ENCODE results near the gene CEP44. TPM values are rescaled to one million over a fixed set of nuclear protein-coding genes. Genes with fewer than 3 reads are reported as not detected.
"Not testable (repeated sequence)": the region's sequence is repeated elsewhere in the genome, so short reads cannot be mapped to it uniquely, and the experiment has no call there.

CEP44 gene
- total RNA-seq, 1 donor from 2014 or later, result 18.3 TPM

- ATAC-seq (ENCODE audit: low read depth), result no peak
- DNase-seq, result no peak
- intact Hi-C loops (cut with micrococcal nuclease), result no loop called here
- Mint-ChIP-seq H3K4me1 (no peaks in the 10 kb centered on the region), H3K27me3 (peaks cover 4% of the 10 kb centered on the region), H3K9me3 (peaks cover 6% of the 10 kb centered on the region), H3K4me3 (no peak overlapping the region), H3K36me3 (ENCODE audit: low read depth) (peaks cover 3% of the 10 kb centered on the region), H3K27ac (no peak overlapping the region)
- no peak for TF ChIP-seq CTCF (IDR thresholded peaks at IDR 0.05)
- POLR2A ChIA-PET, result interaction anchor here (0.5 kb wide), 1 partner anchor 16 kb away, joined by 3 read pairs; no protein-coding TSS in a partner anchor
- CTCF ChIA-PET, result no interaction called here
Observed at GRCh38 chr4:174352061-174352819, 68.5 kb downstream of the CEP44 start.

DNA sequence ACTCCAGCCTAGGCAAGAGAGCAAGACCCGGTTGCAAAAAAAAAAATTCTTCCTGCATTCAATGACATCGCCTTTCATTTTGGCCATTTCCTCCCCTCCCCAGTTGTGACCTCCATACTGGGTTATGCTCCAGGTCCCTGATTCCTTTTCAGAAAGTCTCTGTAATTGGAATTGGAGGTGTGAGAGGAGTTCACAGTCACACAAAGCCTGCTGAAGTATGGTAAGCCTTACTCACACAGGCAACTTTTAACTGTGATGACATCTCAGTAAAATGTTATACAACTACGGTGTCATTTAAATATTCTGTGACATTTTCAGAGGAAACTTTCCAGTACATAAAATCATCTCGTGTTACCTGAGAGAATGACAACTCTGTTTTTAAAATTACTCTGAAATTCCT is 73.6 kb downstream of the CEP44 start:
- no peak for TF ChIP-seq CTCF (IDR thresholded peaks at IDR 0.05)
- ChIA-PET CTCF (no interaction called here), POLR2A (no interaction called here)
- Mint-ChIP-seq H3K27me3 (peaks cover 4% of the 10 kb centered on the region), H3K27ac (no peak overlapping the region), H3K36me3 (ENCODE audit: low read depth) (no peaks in the 10 kb centered on the region), H3K4me1 (no peaks in the 10 kb centered on the region), H3K4me3 (no peak overlapping the region), H3K9me3 (no peaks in the 10 kb centered on the region)
- intact Hi-C loops (cut with micrococcal nuclease), result no loop called here
- DNase-seq, result no peak
- ATAC-seq (ENCODE audit: low read depth), result no peak

GRCh38 chr4:174358410-174358809 is 74.7 kb downstream of the CEP44 start:
- ChIA-PET CTCF (no interaction called here), POLR2A (no interaction called here)
- intact Hi-C loops (cut with micrococcal nuclease), result no loop called here
- DNase-seq (no peak), ATAC-seq (ENCODE audit: low read depth) (no peak)
- H3K9me3 Mint-ChIP-seq, result no peaks in the 10 kb centered on the region
- no peaks in the 10 kb centered on the region for H3K36me3 Mint-ChIP-seq (ENCODE audit: low read depth)
- H3K27ac Mint-ChIP-seq, result no peak overlapping the region
- no peaks in the 10 kb centered on the region for H3K4me1 Mint-ChIP-seq
- no peak for TF ChIP-seq CTCF (IDR thresholded peaks at IDR 0.05)
- H3K27me3 Mint-ChIP-seq, result peaks cover 4% of the 10 kb centered on the region
- H3K4me3 Mint-ChIP-seq, result no peak overlapping the region

GRCh38 chr4:174358829-174359228 is 75.1 kb downstream of the CEP44 start:
- no peaks in the 10 kb centered on the region for H3K36me3 Mint-ChIP-seq (ENCODE audit: low read depth)
- H3K4me3 Mint-ChIP-seq, result no peak overlapping the region
- H3K27me3 Mint-ChIP-seq, result peaks cover 4% of the 10 kb centered on the region
- ATAC-seq (ENCODE audit: low read depth), result no peak
- no peaks in the 10 kb centered on the region for H3K4me1 Mint-ChIP-seq
- POLR2A ChIA-PET, result no interaction called here
- no peak for TF ChIP-seq CTCF (IDR thresholded peaks at IDR 0.05)
- intact Hi-C loops (cut with micrococcal nuclease), result no loop called here
- DNase-seq, result no peak
- no peaks in the 10 kb centered on the region for H3K9me3 Mint-ChIP-seq
- CTCF ChIA-PET, result no interaction called here
- no peak overlapping the region for H3K27ac Mint-ChIP-seq

GRCh38 chr4:174362340-174362739 is 78.6 kb downstream of the CEP44 start:
- no peak for TF ChIP-seq CTCF (IDR thresholded peaks at IDR 0.05)
- Mint-ChIP-seq H3K27me3 (no peaks in the 10 kb centered on the region), H3K36me3 (ENCODE audit: low read depth) (no peaks in the 10 kb centered on the region), H3K9me3 (no peaks in the 10 kb centered on the region), H3K4me1 (no peaks in the 10 kb centered on the region), H3K4me3 (no peak overlapping the region), H3K27ac (no peak overlapping the region)
- intact Hi-C loops (cut with micrococcal nuclease), result no loop called here
- no peak for ATAC-seq (ENCODE audit: low read depth)
- ChIA-PET CTCF (interaction anchor here (1.3 kb wide), 1 partner anchor 270 kb away, joined by 3 read pairs; no protein-coding TSS in a partner anchor), POLR2A (no interaction called here)
- no peak for DNase-seq

GRCh38 chr4:174363782-174364181 is 80.1 kb downstream of the CEP44 start:
- POLR2A ChIA-PET; H3K4me3 Mint-ChIP-seq; ATAC-seq (ENCODE audit: low read depth); H3K27ac Mint-ChIP-seq; H3K9me3 Mint-ChIP-seq; H3K27me3 Mint-ChIP-seq; DNase-seq; H3K36me3 Mint-ChIP-seq (ENCODE audit: low read depth); H3K4me1 Mint-ChIP-seq: not testable (repeated sequence)
- CTCF ChIA-PET, result interaction anchor here (0.7 to 1.1 kb wide), 2 partner anchors 351 to 1525 kb away, joined by 3 to 4 read pairs; no protein-coding TSS in a partner anchor
- intact Hi-C loops (cut with micrococcal nuclease), result loop anchor here (2.0 kb wide), 1 partner anchor 1977 kb away; no protein-coding TSS in a partner anchor

All from activated B cell treated with CpG ODN at 0.5 μM for 24 hours (primary cell).